ENCODE data around the gene VSIG10L2.

Gene VSIG10L2

GRCh38 chr11:125956391-125957134 is 10.7 kb downstream of the VSIG10L2 start:
- Histone ChIP-seq H3K36me3 (ENCODE audit: control insufficient read depth in 2 of 2, insufficient read depth in 1 of 2, low read length in 2 of 2) (peaks cover 0 to 39% of the 10 kb centered on the region in 2 experiments; a peak in 2 of 3 replicates), H3K4me3 (ENCODE audit: low read depth, low read length) (no peak overlapping the region), H3K4me1 (ENCODE audit: control insufficient read depth, insufficient read depth, low read length) (no peaks in the 10 kb centered on the region), H3K9me3 (ENCODE audit: control insufficient read depth, insufficient read depth, low read depth, low read length) (no peaks in the 10 kb centered on the region), H3K27ac (ENCODE audit: extremely low read depth, low read depth, low read length) (no peak overlapping the region)
- POLR2A ChIA-PET, result no interaction called here
- TF ChIP-seq HOXD13 (CRISPR knock-in tag; IDR thresholded peaks at IDR 0.05; ENCODE audit: borderline replicate concordance), result no peak
- peak; percentile 46 for TF ChIP-seq ZFHX2 (tag by site-specific recombination; conservative IDR thresholded peaks at IDR 0.05)
- peak; percentile 37; the same call in 1 of the 2 replicates for TF ChIP-seq EGR2 (tag by site-specific recombination; IDR thresholded peaks at IDR 0.05; ENCODE audit: low read depth)
- no peak for TF ChIP-seq IKZF3 (tag by site-specific recombination; IDR thresholded peaks at IDR 0.05)
- CTCF ChIA-PET, result interaction anchor here (1.1 to 1.2 kb wide), 2 partner anchors 13 to 105 kb away, joined by 4 to 7 read pairs; no protein-coding TSS in a partner anchor

GRCh38 chr11:125957618-125958332 is 11.9 kb downstream of the VSIG10L2 start:
- H3K4me3 ChIP-seq (ENCODE audit: low read depth, low read length), result no peak overlapping the region
- POLR2A ChIA-PET, result no interaction called here

More at GRCh38 chr11:125957618-125958332, 11.9 kb downstream of the VSIG10L2 start:
- H3K27ac ChIP-seq (ENCODE audit: extremely low read depth, low read depth, low read length), result no peak overlapping the region
- TF ChIP-seq OSR2 (tag by site-specific recombination; IDR thresholded peaks at IDR 0.05) (no peak), MEIS1 (CRISPR knock-in tag; IDR thresholded peaks at IDR 0.05; ENCODE audit: borderline replicate concordance) (no peak), ZNF433 (tag by site-specific recombination; IDR thresholded peaks at IDR 0.05; ENCODE audit: low read depth) (no peak), BCL11B (tag by site-specific recombination; IDR thresholded peaks at IDR 0.05; ENCODE audit: low read depth) (no peak), ZSCAN16 (tag by site-specific recombination; IDR thresholded peaks at IDR 0.05) (no peak), ZNF169 (tag by site-specific recombination; IDR thresholded peaks at IDR 0.05) (no peak), ZNF692 (tag by site-specific recombination; IDR thresholded peaks at IDR 0.05) (no peak), KLF9 (tag by site-specific recombination; IDR thresholded peaks at IDR 0.05; ENCODE audit: low read depth) (no peak), ZNF639 (tag by site-specific recombination; IDR thresholded peaks at IDR 0.05) (no peak), ELK4 (IDR thresholded peaks at IDR 0.05; ENCODE audit: borderline replicate concordance, low read depth, low read length) (no peak), ZBTB49 (tag by site-specific recombination; IDR thresholded peaks at IDR 0.05; ENCODE audit: low read depth) (no peak), GLIS1 (tag by site-specific recombination; IDR thresholded peaks at IDR 0.05) (no peak), FEZF1 (tag by site-specific recombination; IDR thresholded peaks at IDR 0.05) (no peak), ZNF529 (tag by site-specific recombination; IDR thresholded peaks at IDR 0.05; ENCODE audit: insufficient replicate concordance) (no peak), ZNF24 (tag by site-specific recombination; IDR thresholded peaks at IDR 0.05) (no peak)
- CTCF ChIA-PET, result interaction anchor here (1.2 kb wide), 1 partner anchor 14 kb away, joined by 7 read pairs; no protein-coding TSS in a partner anchor
- H3K4me1 ChIP-seq (ENCODE audit: control insufficient read depth, insufficient read depth, low read length), result no peaks in the 10 kb centered on the region
- H3K36me3 ChIP-seq (ENCODE audit: control insufficient read depth in 2 of 2, insufficient read depth in 1 of 2, low read length in 2 of 2), result peaks cover 0 to 49% of the 10 kb centered on the region in 2 experiments; a peak in 2 of 3 replicates
- no peaks in the 10 kb centered on the region for H3K9me3 ChIP-seq (ENCODE audit: control insufficient read depth, insufficient read depth, low read depth, low read length)
